Measurements from ENCODE around the gene SPRED2. TPM values are rescaled to one million over a fixed set of nuclear protein-coding genes. Genes with fewer than 3 reads are reported as not detected.
"Not testable (repeated sequence)": the region's sequence is repeated elsewhere in the genome, so short reads cannot be mapped to it uniquely, and the experiment has no call there.

Gene SPRED2
- polyA plus RNA-seq, 6 donors from 2014 or later: 0.16 to 2.4 (median 1.5) TPM; not detected in 1

DNA sequence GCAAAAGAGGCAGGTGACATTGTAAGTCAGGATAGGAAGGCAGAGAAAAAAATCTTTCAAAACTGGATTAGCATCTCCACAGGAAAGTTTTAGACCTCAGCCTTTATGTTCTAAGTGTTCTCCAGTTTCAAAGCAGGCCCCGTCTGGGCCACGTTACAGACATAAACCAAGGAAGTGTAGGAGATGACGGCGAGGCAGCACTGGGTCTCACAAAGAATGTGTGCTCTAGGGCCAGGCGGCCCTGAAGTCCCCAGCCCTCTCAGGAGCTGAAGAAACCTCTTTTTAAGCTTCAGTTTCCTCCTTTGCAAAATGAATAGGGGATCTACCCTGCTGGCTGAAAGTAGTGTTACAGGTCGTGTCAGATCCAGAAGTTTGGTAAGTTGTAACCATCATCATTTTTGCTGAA is 81.7 kb downstream of the SPRED2 start:
- Mint-ChIP-seq H3K27ac (no peak overlapping the region), H3K27me3 (peaks cover 6 to 16% (median 6%) of the 10 kb centered on the region in 3 donors), H3K36me3 (peaks cover 0 to 20% of the 10 kb centered on the region in 2 donors), H3K9me3 (peaks cover 0 to 6% (median 0%) of the 10 kb centered on the region in 7 donors), H3K4me1 (peaks cover 0 to 4% (median 0%) of the 10 kb centered on the region in 3 donors), H3K4me3 (no peak overlapping the region)
- DNase-seq (no peak), ATAC-seq (ENCODE audit: low read depth in 2 of 2) (no peak)

DNA sequence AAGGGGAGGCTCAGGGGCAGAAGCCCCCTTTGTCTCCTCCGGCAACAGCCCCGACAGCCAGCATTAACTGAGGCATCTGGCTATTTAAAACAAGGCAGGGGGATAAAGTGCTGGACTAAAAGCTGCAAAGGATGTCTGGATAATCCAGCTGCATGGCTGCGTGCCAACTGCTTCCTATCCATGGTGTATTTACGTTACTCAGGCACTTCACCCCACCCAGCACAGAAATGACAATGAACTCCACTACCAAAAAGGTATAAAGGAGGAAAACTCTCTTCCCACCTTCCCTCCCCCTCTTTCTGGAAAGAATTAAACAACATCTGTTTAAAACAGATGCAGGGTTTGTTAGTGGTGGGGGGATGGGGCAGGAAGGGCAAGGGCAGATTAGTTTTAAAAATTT is 82.5 kb downstream of the SPRED2 start:
- Mint-ChIP-seq H3K27ac (no peak overlapping the region), H3K27me3 (peaks cover 6 to 16% (median 6%) of the 10 kb centered on the region in 3 donors), H3K4me3 (no peak overlapping the region), H3K4me1 (peaks cover 0 to 4% (median 0%) of the 10 kb centered on the region in 3 donors), H3K36me3 (peaks cover 0 to 20% of the 10 kb centered on the region in 2 donors), H3K9me3 (peaks cover 0 to 6% (median 0%) of the 10 kb centered on the region in 7 donors)
- ATAC-seq (ENCODE audit: low read depth in 2 of 2) (no peak), DNase-seq (no peak)

DNA sequence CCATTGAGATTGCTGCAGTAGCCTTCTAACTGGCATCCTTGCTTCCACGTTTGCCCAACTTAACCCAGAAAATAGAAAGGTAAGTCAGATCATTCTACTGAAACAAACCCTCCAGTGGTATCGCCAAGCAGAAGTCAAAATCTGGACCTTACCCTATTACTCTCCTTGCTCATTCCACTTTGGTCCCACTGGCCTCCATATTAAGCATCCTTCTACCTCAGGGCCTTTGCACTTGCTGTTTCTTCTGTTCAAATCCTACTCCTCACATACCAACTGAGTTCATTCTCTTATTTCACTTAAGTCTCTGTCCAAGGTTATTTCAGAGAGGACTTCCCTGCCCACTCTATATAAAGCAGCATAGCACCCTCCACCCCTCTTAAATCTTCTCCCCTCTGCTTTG is 84.5 kb downstream of the SPRED2 start:
- Mint-ChIP-seq H3K4me1 (peaks cover 0 to 4% (median 0%) of the 10 kb centered on the region in 3 donors), H3K4me3 (peak overlapping the region in 1 of 8 donors; percentile 53), H3K27ac (no peak overlapping the region), H3K36me3 (peaks cover 0 to 20% of the 10 kb centered on the region in 2 donors), H3K27me3 (peaks cover 6 to 16% (median 6%) of the 10 kb centered on the region in 3 donors), H3K9me3 (peaks cover 0 to 6% (median 0%) of the 10 kb centered on the region in 7 donors)
- no peak for ATAC-seq (ENCODE audit: low read depth in 2 of 2)
- DNase-seq: no peak

DNA sequence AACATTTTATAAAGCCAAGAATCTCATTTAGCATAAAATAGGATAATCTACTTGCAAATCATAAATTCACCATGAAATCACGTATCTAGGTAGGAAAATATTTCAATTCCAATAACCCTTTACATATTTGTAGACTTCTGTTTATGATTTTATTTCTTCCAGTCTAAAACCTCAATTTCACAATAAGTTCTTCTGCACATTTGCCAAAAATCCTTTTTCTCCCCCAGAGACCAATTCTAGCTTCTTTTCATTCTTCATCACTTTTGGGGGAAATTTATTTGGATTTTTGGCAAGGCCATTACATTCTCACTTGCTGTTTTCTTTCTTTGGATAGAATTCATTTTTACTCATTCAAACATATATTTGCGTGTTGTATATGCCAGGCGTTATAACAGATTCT is 86.8 kb downstream of the SPRED2 start:
- Mint-ChIP-seq H3K4me1 (peaks cover 0 to 4% (median 0%) of the 10 kb centered on the region in 3 donors), H3K4me3 (no peak overlapping the region), H3K9me3 (peaks cover 0 to 6% (median 0%) of the 10 kb centered on the region in 7 donors), H3K27ac (no peak overlapping the region), H3K27me3 (peaks cover 6 to 16% (median 6%) of the 10 kb centered on the region in 3 donors), H3K36me3 (peaks cover 0 to 20% of the 10 kb centered on the region in 2 donors)
- no peak for ATAC-seq (ENCODE audit: low read depth in 2 of 2)
- DNase-seq: no peak

- DNase-seq (no peak), ATAC-seq (ENCODE audit: low read depth in 2 of 2) (no peak)
- Mint-ChIP-seq H3K4me3 (no peak overlapping the region), H3K27me3 (peaks cover 6 to 16% (median 6%) of the 10 kb centered on the region in 3 donors), H3K9me3 (peaks cover 0 to 6% (median 0%) of the 10 kb centered on the region in 7 donors), H3K36me3 (peaks cover 0 to 20% of the 10 kb centered on the region in 2 donors), H3K27ac (no peak overlapping the region), H3K4me1 (peaks cover 0 to under 1% (median 0%) of the 10 kb centered on the region in 3 donors)
These were observed 87.7 kb downstream of the SPRED2 start for GRCh38 chr2:65344689-65345088.

GRCh38 chr2:65344182-65344581 is 88.2 kb downstream of the SPRED2 start:
- no peaks in the 10 kb centered on the region for H3K4me1 Mint-ChIP-seq
- ATAC-seq (ENCODE audit: low read depth in 2 of 2) (no peak), DNase-seq (no peak)
- peaks cover 6 to 16% (median 6%) of the 10 kb centered on the region in 3 donors for H3K27me3 Mint-ChIP-seq
- H3K9me3 Mint-ChIP-seq: peaks cover 0 to 6% (median 0%) of the 10 kb centered on the region in 7 donors
- H3K4me3 Mint-ChIP-seq: no peak overlapping the region
- no peak overlapping the region for H3K27ac Mint-ChIP-seq
- H3K36me3 Mint-ChIP-seq: peaks cover 0 to 20% of the 10 kb centered on the region in 2 donors

- no peak for ATAC-seq (ENCODE audit: low read depth in 2 of 2)
- Mint-ChIP-seq H3K27ac (no peak overlapping the region), H3K27me3 (peaks cover 6 to 16% (median 6%) of the 10 kb centered on the region in 3 donors), H3K36me3 (peaks cover 0 to 20% of the 10 kb centered on the region in 2 donors), H3K4me3 (no peak overlapping the region), H3K9me3 (peaks cover 0 to 6% (median 0%) of the 10 kb centered on the region in 7 donors), H3K4me1 (no peaks in the 10 kb centered on the region)
- DNase-seq: no peak
These were observed 89.0 kb downstream of the SPRED2 start for GRCh38 chr2:65343386-65343785.

GRCh38 chr2:65340898-65341681 is 91.3 kb downstream of the SPRED2 start:
- ATAC-seq (ENCODE audit: low read depth in 2 of 2): no peak
- no peaks in the 10 kb centered on the region for H3K4me1 Mint-ChIP-seq
- H3K4me3 Mint-ChIP-seq: no peak overlapping the region

DNA sequence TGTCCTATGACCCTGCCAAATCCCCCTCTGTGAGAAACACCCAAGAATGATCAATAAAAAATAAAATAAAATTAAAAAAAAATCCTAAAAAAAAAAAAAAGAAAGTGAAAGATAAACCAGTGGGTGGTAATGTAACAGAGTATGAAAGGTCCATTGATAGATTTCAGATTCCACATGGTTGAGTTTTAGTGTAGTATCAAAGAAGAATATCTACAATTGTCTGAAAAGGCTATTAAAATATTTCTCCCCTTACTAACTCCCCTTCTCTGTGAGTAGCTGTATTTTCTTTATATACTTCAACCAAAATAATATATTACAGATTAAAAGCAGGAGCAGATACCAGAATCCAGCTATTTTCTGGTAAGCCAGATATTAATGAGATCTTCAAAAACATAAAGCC is 92.8 kb downstream of the SPRED2 start:
- Mint-ChIP-seq H3K4me3 (no peak overlapping the region), H3K9me3 (no peaks in the 10 kb centered on the region), H3K36me3 (peaks cover 0 to 7% of the 10 kb centered on the region in 2 donors), H3K27ac (no peak overlapping the region), H3K4me1 (no peaks in the 10 kb centered on the region), H3K27me3 (no peaks in the 10 kb centered on the region)
- no peak for DNase-seq
- ATAC-seq (ENCODE audit: low read depth in 2 of 2): no peak

More at GRCh38 chr2:65340898-65341681, 91.3 kb downstream of the SPRED2 start:
- H3K27ac Mint-ChIP-seq: no peak overlapping the region
- H3K36me3 Mint-ChIP-seq: no peaks in the 10 kb centered on the region
- H3K27me3 Mint-ChIP-seq: no peaks in the 10 kb centered on the region
- no peaks in the 10 kb centered on the region for H3K9me3 Mint-ChIP-seq
- DNase-seq: no peak

- not testable (repeated sequence) for DNase-seq; H3K36me3 Mint-ChIP-seq; H3K4me1 Mint-ChIP-seq; H3K27me3 Mint-ChIP-seq; ATAC-seq (ENCODE audit: low read depth in 2 of 2); H3K4me3 Mint-ChIP-seq; H3K9me3 Mint-ChIP-seq; H3K27ac Mint-ChIP-seq
These were observed 93.4 kb downstream of the SPRED2 start for GRCh38 chr2:65338830-65339495.

DNA sequence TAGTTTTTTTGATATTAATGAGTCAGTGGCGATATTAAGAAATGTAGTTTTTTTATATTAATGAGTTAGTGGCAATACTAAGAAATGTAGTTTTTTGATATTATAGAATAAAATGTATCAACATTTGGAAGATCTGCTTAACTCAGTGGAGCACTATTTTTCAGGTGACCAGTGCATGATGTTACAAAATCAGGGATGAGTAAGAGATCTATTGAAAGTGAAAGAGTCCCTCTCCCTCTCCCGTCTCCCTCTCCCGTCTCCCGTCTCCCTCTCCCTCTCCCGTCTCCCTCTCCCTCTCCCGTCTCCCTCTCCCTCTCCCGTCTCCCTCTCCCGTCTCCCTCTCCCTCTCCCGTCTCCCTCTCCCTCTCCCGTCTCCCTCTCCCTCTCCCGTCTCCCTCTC is 94.5 kb downstream of the SPRED2 start:
- not testable (repeated sequence) for H3K9me3 Mint-ChIP-seq; DNase-seq; H3K27ac Mint-ChIP-seq; H3K4me3 Mint-ChIP-seq; H3K36me3 Mint-ChIP-seq; H3K27me3 Mint-ChIP-seq; ATAC-seq (ENCODE audit: low read depth in 2 of 2); H3K4me1 Mint-ChIP-seq

- Mint-ChIP-seq H3K4me3 (no peak overlapping the region), H3K36me3 (peaks cover 0 to 11% of the 10 kb centered on the region in 2 donors), H3K27me3 (no peaks in the 10 kb centered on the region), H3K9me3 (no peaks in the 10 kb centered on the region), H3K27ac (no peak overlapping the region), H3K4me1 (no peaks in the 10 kb centered on the region)
- no peak for ATAC-seq (ENCODE audit: low read depth in 2 of 2)
- no peak for DNase-seq
These were observed 97.7 kb downstream of the SPRED2 start for GRCh38 chr2:65334714-65335113.

GRCh38 chr2:65331336-65332025 is 100.9 kb downstream of the SPRED2 start:
- no peak overlapping the region for H3K4me3 Mint-ChIP-seq
- H3K4me1 Mint-ChIP-seq: no peaks in the 10 kb centered on the region
- ATAC-seq (ENCODE audit: low read depth in 2 of 2) (no peak), DNase-seq (no peak)
- H3K27me3 Mint-ChIP-seq: no peaks in the 10 kb centered on the region
- no peaks in the 10 kb centered on the region for H3K9me3 Mint-ChIP-seq
- H3K27ac Mint-ChIP-seq: no peak overlapping the region
- H3K36me3 Mint-ChIP-seq: peaks cover 0 to 11% of the 10 kb centered on the region in 2 donors
